HUES64 (cell line): ENCODE measurements around the gene NAT8L.

Source experiments
- H3K27ac ChIP-seq: 2 replicates; pipeline ENCODE4 v1.7.0; 2013; ENCODE audit warnings: low read depth, low read length, inconsistent platforms
- H3K27me3 ChIP-seq: 2 replicates; pipeline ENCODE4 v1.6.1; 2013; ENCODE audit warnings: mild to moderate bottlenecking, low read length; ENCODE audit not compliant: insufficient read depth
- H3K36me3 ChIP-seq: 2 replicates; pipeline ENCODE4 v1.6.1; 2013; ENCODE audit warnings: mild to moderate bottlenecking, low read length; ENCODE audit not compliant: insufficient read depth
- H3K4me1 ChIP-seq: 2 replicates; pipeline ENCODE4 v1.6.1; 2013; ENCODE audit warnings: mild to moderate bottlenecking, low read length, moderate library complexity; ENCODE audit not compliant: insufficient read depth
- H3K4me3 ChIP-seq: 2 replicates; pipeline ENCODE4 v1.5.1; 2013; ENCODE audit warnings: mild to moderate bottlenecking, low read length, moderate library complexity
- H3K9ac ChIP-seq: 2 replicates; pipeline ENCODE4 v1.6.1; 2013; ENCODE audit warnings: mild to moderate bottlenecking, low read depth, low read length
- H3K9me3 ChIP-seq: 2 replicates; pipeline ENCODE4 v1.6.1; 2013; ENCODE audit warnings: low read depth, low read length; ENCODE audit not compliant: insufficient read depth
- WGBS: fragments of 150-250, 120-280 bp; methylation state at CpG from one replicate; pipeline ENCODE4 v1.1.7; 2013; ENCODE audit warnings: missing lambda C conversion rate; 5-methylcytosine and 5-hydroxymethylcytosine counted together

NAT8L gene

GRCh38 chr4:2047031-2047660 lies 12.0 kb upstream of the NAT8L start:
- Histone ChIP-seq H3K27me3 (peaks cover 46% of the 10 kb centered on the region), H3K4me1 (peaks cover 7% of the 10 kb centered on the region; the same call in 1 of the 2 replicates), H3K9me3 (no peaks in the 10 kb centered on the region), H3K9ac (no peak overlapping the region), H3K27ac (no peak overlapping the region), H3K4me3 (no peak overlapping the region), H3K36me3 (no peaks in the 10 kb centered on the region)
- 87% methylated on average over 57 of the region's 57 CpGs for WGBS

- Histone ChIP-seq H3K9me3 (no peaks in the 10 kb centered on the region), H3K27ac (no peak overlapping the region), H3K9ac (no peak overlapping the region), H3K4me1 (peaks cover 7% of the 10 kb centered on the region; the same call in 1 of the 2 replicates), H3K36me3 (no peaks in the 10 kb centered on the region), H3K4me3 (no peak overlapping the region), H3K27me3 (peaks cover 46% of the 10 kb centered on the region)
- 92% methylated on average over 25 of the region's 25 CpGs for WGBS
Measured at GRCh38 chr4:2047781-2048581, 11.1 kb upstream of the NAT8L start.

- H3K36me3 ChIP-seq: no peaks in the 10 kb centered on the region
- peaks cover 39% of the 10 kb centered on the region for H3K27me3 ChIP-seq
- H3K9me3 ChIP-seq: no peaks in the 10 kb centered on the region
- no peak overlapping the region for H3K27ac ChIP-seq
- H3K4me3 ChIP-seq: no peak overlapping the region
- H3K4me1 ChIP-seq: peaks cover 7% of the 10 kb centered on the region; the same call in 1 of the 2 replicates
- no peak overlapping the region for H3K9ac ChIP-seq
- 94% methylated on average over 8 of the region's 8 CpGs for WGBS
Measured at GRCh38 chr4:2048831-2049230, 10.3 kb upstream of the NAT8L start.

- Histone ChIP-seq H3K27me3 (peaks cover 39% of the 10 kb centered on the region), H3K36me3 (no peaks in the 10 kb centered on the region), H3K4me3 (no peak overlapping the region), H3K27ac (no peak overlapping the region), H3K9ac (no peak overlapping the region), H3K9me3 (no peaks in the 10 kb centered on the region), H3K4me1 (peaks cover 7% of the 10 kb centered on the region; the same call in 1 of the 2 replicates)
- 95% methylated on average over 7 of the region's 7 CpGs for WGBS
Measured at GRCh38 chr4:2049381-2049780, 9.7 kb upstream of the NAT8L start.

GRCh38 chr4:2049811-2050210 lies 9.3 kb upstream of the NAT8L start:
- no peak overlapping the region for H3K27ac ChIP-seq
- no peak overlapping the region for H3K9ac ChIP-seq
- H3K4me3 ChIP-seq: no peak overlapping the region
- no peaks in the 10 kb centered on the region for H3K9me3 ChIP-seq
- H3K4me1 ChIP-seq: peaks cover 7% of the 10 kb centered on the region; the same call in 1 of the 2 replicates
- no peaks in the 10 kb centered on the region for H3K36me3 ChIP-seq
- H3K27me3 ChIP-seq: peaks cover 40% of the 10 kb centered on the region
- WGBS: 93% methylated on average over 7 of the region's 7 CpGs

GRCh38 chr4:2051086-2051485 lies 8.0 kb upstream of the NAT8L start:
- H3K4me3 ChIP-seq: no peak overlapping the region
- 82% methylated on average over 10 of the region's 10 CpGs for WGBS
- no peaks in the 10 kb centered on the region for H3K36me3 ChIP-seq
- no peak overlapping the region for H3K9ac ChIP-seq
- H3K27me3 ChIP-seq: peaks cover 45% of the 10 kb centered on the region
- peaks cover 7% of the 10 kb centered on the region; the same call in 1 of the 2 replicates for H3K4me1 ChIP-seq
- H3K27ac ChIP-seq: no peak overlapping the region
- H3K9me3 ChIP-seq: no peaks in the 10 kb centered on the region

- no peak overlapping the region for H3K4me3 ChIP-seq
- H3K27me3 ChIP-seq: peaks cover 63% of the 10 kb centered on the region
- WGBS: 86% methylated on average over 6 of the region's 6 CpGs
- H3K27ac ChIP-seq: no peak overlapping the region
- peaks cover 7% of the 10 kb centered on the region; the same call in 1 of the 2 replicates for H3K4me1 ChIP-seq
- H3K36me3 ChIP-seq: no peaks in the 10 kb centered on the region
- H3K9ac ChIP-seq: no peak overlapping the region
- no peaks in the 10 kb centered on the region for H3K9me3 ChIP-seq
Measured at GRCh38 chr4:2054217-2054616, 4.9 kb upstream of the NAT8L start.

- 0 out of 2 replicates have a peak, but pooled peaks cover 3% of the 10 kb centered on the region for H3K4me1 ChIP-seq
- H3K27me3 ChIP-seq: peaks cover 80% of the 10 kb centered on the region
- no peaks in the 10 kb centered on the region for H3K9me3 ChIP-seq
- H3K9ac ChIP-seq: no peak overlapping the region
- no peak overlapping the region; the same call in 1 of the 2 replicates for H3K4me3 ChIP-seq
- no peak overlapping the region for H3K27ac ChIP-seq
- no peaks in the 10 kb centered on the region for H3K36me3 ChIP-seq
- WGBS: 71% methylated on average over 26 of the region's 26 CpGs
Measured at GRCh38 chr4:2057382-2058065, 1.6 kb upstream of the NAT8L start.

- Histone ChIP-seq H3K4me1 (0 out of 2 replicates have a peak, but pooled peaks cover 3% of the 10 kb centered on the region), H3K9me3 (no peaks in the 10 kb centered on the region), H3K36me3 (no peaks in the 10 kb centered on the region), H3K27ac (no peak overlapping the region), H3K4me3 (peak overlapping the region; percentile 52), H3K9ac (no peak overlapping the region; the same call in 1 of the 2 replicates), H3K27me3 (peaks cover 74% of the 10 kb centered on the region)
- under 1% methylated on average over 93 of the region's 93 CpGs for WGBS
Measured at GRCh38 chr4:2058264-2059045, 672 bp upstream of the NAT8L start.

GRCh38 chr4:2059726-2060602 lies 837 bp downstream of the NAT8L start:
- no peak overlapping the region for H3K27ac ChIP-seq
- no peak overlapping the region for H3K9ac ChIP-seq

More at GRCh38 chr4:2059726-2060602, 837 bp downstream of the NAT8L start:
- Histone ChIP-seq H3K9me3 (no peaks in the 10 kb centered on the region), H3K4me3 (peak overlapping the region; percentile 46), H3K27me3 (peaks cover 66% of the 10 kb centered on the region), H3K36me3 (no peaks in the 10 kb centered on the region), H3K4me1 (0 out of 2 replicates have a peak, but pooled peaks cover 3% of the 10 kb centered on the region)
- 3% methylated on average over 92 of the region's 102 CpGs for WGBS
